Chondrocyte (in vitro differentiated cells): ENCODE measurements around the gene PRDM15. TPM values are rescaled to one million over a fixed set of nuclear protein-coding genes. Genes with fewer than 3 reads are reported as not detected.

ENCODE experiments used
- DNase-seq: peaks from one replicate; pipeline ENCODE4 v3.0.0; 2021; ENCODE audit warnings: mixed read lengths, low spot score
- H3K27ac Mint-ChIP-seq: one replicate; pipeline ENCODE4 v1.8.0; 2021; ENCODE audit warnings: mild to moderate bottlenecking, moderate library complexity, mixed read lengths; ENCODE audit not compliant: unreplicated experiment
- H3K27me3 Mint-ChIP-seq: 2 replicates; pipeline ENCODE4 v1.8.0; 2021; ENCODE audit warnings: low read depth, mixed read lengths
- H3K36me3 Mint-ChIP-seq: 2 replicates; pipeline ENCODE4 v1.8.0; 2021; ENCODE audit warnings: low read depth, mixed read lengths
- H3K4me1 Mint-ChIP-seq: 2 replicates; pipeline ENCODE4 v1.8.0; 2021; ENCODE audit warnings: low read depth, mild to moderate bottlenecking, mixed read lengths
- H3K4me3 Mint-ChIP-seq: one replicate; pipeline ENCODE4 v1.8.0; 2021; ENCODE audit warnings: mild to moderate bottlenecking, moderate library complexity, mixed read lengths; ENCODE audit not compliant: unreplicated experiment
- H3K9me3 Mint-ChIP-seq: 2 replicates; pipeline ENCODE4 v1.8.0; 2021; ENCODE audit warnings: low read depth, mixed read lengths
- CTCF ChIP-seq: fragments of 200-600 bp; sonication (generic); IDR thresholded peaks from 2 replicates; pipeline ENCODE4 v1.5.0; 2021; ENCODE audit warnings: antibody characterized with exemption, mild to moderate bottlenecking, moderate library complexity
- total RNA-seq: library from RNA; stranded (reverse); gene quantifications from 3 replicates; pipeline ENCODE4 v1.2.1, GENCODE V29; 2021

Gene PRDM15
- total RNA-seq, 1 donor from 2014 or later, result 4.9 TPM

GRCh38 chr21:41803316-41803715, 75.8 kb downstream of the PRDM15 start:
- Mint-ChIP-seq H3K4me3 (no peak overlapping the region), H3K27me3 (no peaks in the 10 kb centered on the region), H3K4me1 (no peaks in the 10 kb centered on the region), H3K36me3 (peaks cover 25% of the 10 kb centered on the region), H3K27ac (no peak overlapping the region), H3K9me3 (no peaks in the 10 kb centered on the region)
- DNase-seq, result no peak
- TF ChIP-seq CTCF, result no peak

GRCh38 chr21:41802684-41803083, 76.5 kb downstream of the PRDM15 start:
- no peaks in the 10 kb centered on the region for H3K4me1 Mint-ChIP-seq
- TF ChIP-seq CTCF, result no peak
- no peaks in the 10 kb centered on the region for H3K27me3 Mint-ChIP-seq
- no peak overlapping the region for H3K27ac Mint-ChIP-seq
- no peaks in the 10 kb centered on the region for H3K9me3 Mint-ChIP-seq
- peaks cover 27% of the 10 kb centered on the region for H3K36me3 Mint-ChIP-seq
- no peak overlapping the region for H3K4me3 Mint-ChIP-seq
- no peak for DNase-seq

GRCh38 chr21:41802198-41802584, 77.0 kb downstream of the PRDM15 start:
- no peak for TF ChIP-seq CTCF
- H3K4me1 Mint-ChIP-seq, result no peaks in the 10 kb centered on the region
- no peaks in the 10 kb centered on the region for H3K27me3 Mint-ChIP-seq
- H3K9me3 Mint-ChIP-seq, result no peaks in the 10 kb centered on the region
- no peak overlapping the region for H3K27ac Mint-ChIP-seq
- H3K4me3 Mint-ChIP-seq, result no peak overlapping the region
- DNase-seq, result no peak
- H3K36me3 Mint-ChIP-seq, result peaks cover 26% of the 10 kb centered on the region

- TF ChIP-seq CTCF, result no peak
- Mint-ChIP-seq H3K36me3 (peaks cover 23% of the 10 kb centered on the region), H3K9me3 (no peaks in the 10 kb centered on the region), H3K4me3 (no peak overlapping the region), H3K4me1 (no peaks in the 10 kb centered on the region), H3K27me3 (no peaks in the 10 kb centered on the region), H3K27ac (no peak overlapping the region)
- no peak for DNase-seq
These were observed 77.6 kb downstream of the PRDM15 start for GRCh38 chr21:41801321-41802197.

GRCh38 chr21:41800425-41801320, 78.5 kb downstream of the PRDM15 start:
- H3K27ac Mint-ChIP-seq, result no peak overlapping the region
- no peak for TF ChIP-seq CTCF
- no peaks in the 10 kb centered on the region for H3K4me1 Mint-ChIP-seq
- DNase-seq, result no peak
- H3K4me3 Mint-ChIP-seq, result no peak overlapping the region
- H3K9me3 Mint-ChIP-seq, result no peaks in the 10 kb centered on the region
- no peaks in the 10 kb centered on the region for H3K27me3 Mint-ChIP-seq
- H3K36me3 Mint-ChIP-seq, result peaks cover 23% of the 10 kb centered on the region
